Measurements from ENCODE around the gene C10orf95. TPM values are rescaled to one million over a fixed set of nuclear protein-coding genes. Genes with fewer than 3 reads are reported as not detected.
A peak's percentile ranks its signal among the peaks of the same experiment; 100 is the strongest.

C10orf95 gene
- total and polyA plus RNA-seq, 2 of the 13 experiments (the other 11 are each of a cell fraction or from before 2014, with no cell fraction given), result 0.05 to 0.07 TPM

DNA sequence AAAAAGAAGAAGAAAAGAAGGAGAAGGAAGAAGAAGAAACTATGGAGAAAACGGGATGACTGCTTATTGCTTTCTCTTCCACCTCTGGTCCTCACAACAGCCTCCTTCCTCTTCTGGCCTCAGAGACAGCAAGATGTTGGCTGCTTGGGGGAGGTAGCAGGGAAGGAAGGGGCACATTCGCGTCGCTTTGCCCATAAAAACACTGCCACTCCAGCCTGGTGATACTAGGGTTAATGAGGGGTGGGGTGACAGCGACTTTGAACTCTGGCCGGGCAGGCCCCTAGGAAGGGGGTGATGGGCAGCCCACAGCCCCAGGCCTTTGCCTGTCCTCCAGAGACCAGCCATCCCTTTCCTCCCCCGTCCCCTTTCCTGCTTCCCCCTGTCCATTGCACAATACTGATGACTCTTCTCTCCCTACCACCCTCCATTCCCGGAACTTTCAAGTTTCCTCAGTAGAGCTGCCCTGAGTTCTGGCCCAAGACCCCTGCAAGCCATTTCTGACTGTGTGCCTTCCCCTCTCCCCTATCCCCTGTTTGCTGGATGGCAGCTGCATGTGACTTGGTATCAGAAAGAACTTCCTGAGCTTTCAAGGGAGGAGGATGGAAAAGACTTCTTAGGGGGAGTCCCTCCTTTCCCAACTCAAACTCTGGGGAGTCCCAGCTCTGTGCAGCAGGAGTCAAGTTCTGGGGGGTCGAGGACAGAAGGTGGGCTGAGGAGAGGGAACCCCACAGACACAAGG is 16.8 kb downstream of the C10orf95 start (continued):
- TF ChIP-seq, protein P1, sequence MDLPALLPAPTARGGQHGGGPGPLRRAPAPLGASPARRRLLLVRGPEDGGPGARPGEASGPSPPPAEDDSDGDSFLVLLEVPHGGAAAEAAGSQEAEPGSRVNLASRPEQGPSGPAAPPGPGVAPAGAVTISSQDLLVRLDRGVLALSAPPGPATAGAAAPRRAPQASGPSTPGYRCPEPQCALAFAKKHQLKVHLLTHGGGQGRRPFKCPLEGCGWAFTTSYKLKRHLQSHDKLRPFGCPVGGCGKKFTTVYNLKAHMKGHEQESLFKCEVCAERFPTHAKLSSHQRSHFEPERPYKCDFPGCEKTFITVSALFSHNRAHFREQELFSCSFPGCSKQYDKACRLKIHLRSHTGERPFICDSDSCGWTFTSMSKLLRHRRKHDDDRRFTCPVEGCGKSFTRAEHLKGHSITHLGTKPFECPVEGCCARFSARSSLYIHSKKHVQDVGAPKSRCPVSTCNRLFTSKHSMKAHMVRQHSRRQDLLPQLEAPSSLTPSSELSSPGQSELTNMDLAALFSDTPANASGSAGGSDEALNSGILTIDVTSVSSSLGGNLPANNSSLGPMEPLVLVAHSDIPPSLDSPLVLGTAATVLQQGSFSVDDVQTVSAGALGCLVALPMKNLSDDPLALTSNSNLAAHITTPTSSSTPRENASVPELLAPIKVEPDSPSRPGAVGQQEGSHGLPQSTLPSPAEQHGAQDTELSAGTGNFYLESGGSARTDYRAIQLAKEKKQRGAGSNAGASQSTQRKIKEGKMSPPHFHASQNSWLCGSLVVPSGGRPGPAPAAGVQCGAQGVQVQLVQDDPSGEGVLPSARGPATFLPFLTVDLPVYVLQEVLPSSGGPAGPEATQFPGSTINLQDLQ (CRISPR knock-in tag; IDR thresholded peaks at IDR 0.05), result no peak
- TF ChIP-seq ZNF788 (CRISPR knock-in tag; IDR thresholded peaks at IDR 0.05; ENCODE audit: borderline replicate concordance), result peak; percentile 72
- no peak for TF ChIP-seq ZNF724P (CRISPR knock-in tag; IDR thresholded peaks at IDR 0.05; ENCODE audit: borderline replicate concordance)
- no peak for TF ChIP-seq ZNF234 (CRISPR knock-in tag; conservative IDR thresholded peaks at IDR 0.05)
- TF ChIP-seq, protein P2, sequence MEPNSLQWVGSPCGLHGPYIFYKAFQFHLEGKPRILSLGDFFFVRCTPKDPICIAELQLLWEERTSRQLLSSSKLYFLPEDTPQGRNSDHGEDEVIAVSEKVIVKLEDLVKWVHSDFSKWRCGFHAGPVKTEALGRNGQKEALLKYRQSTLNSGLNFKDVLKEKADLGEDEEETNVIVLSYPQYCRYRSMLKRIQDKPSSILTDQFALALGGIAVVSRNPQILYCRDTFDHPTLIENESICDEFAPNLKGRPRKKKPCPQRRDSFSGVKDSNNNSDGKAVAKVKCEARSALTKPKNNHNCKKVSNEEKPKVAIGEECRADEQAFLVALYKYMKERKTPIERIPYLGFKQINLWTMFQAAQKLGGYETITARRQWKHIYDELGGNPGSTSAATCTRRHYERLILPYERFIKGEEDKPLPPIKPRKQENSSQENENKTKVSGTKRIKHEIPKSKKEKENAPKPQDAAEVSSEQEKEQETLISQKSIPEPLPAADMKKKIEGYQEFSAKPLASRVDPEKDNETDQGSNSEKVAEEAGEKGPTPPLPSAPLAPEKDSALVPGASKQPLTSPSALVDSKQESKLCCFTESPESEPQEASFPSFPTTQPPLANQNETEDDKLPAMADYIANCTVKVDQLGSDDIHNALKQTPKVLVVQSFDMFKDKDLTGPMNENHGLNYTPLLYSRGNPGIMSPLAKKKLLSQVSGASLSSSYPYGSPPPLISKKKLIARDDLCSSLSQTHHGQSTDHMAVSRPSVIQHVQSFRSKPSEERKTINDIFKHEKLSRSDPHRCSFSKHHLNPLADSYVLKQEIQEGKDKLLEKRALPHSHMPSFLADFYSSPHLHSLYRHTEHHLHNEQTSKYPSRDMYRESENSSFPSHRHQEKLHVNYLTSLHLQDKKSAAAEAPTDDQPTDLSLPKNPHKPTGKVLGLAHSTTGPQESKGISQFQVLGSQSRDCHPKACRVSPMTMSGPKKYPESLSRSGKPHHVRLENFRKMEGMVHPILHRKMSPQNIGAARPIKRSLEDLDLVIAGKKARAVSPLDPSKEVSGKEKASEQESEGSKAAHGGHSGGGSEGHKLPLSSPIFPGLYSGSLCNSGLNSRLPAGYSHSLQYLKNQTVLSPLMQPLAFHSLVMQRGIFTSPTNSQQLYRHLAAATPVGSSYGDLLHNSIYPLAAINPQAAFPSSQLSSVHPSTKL (CRISPR knock-in tag; IDR thresholded peaks at IDR 0.05), result peak; percentile 39; the same call in 1 of the 2 replicates
- no peak for TF ChIP-seq ZNF180 (CRISPR knock-in tag; IDR thresholded peaks at IDR 0.05; ENCODE audit: borderline replicate concordance, low read depth)
- TF ChIP-seq ZNF780A (CRISPR knock-in tag; IDR thresholded peaks at IDR 0.05), result no peak
- TF ChIP-seq MBD4 (IDR thresholded peaks at IDR 0.05; ENCODE audit: borderline replicate concordance, low read length), result no peak
- no peak for TF ChIP-seq GLI4 (CRISPR knock-in tag; IDR thresholded peaks at IDR 0.05; ENCODE audit: borderline replicate concordance)
- TF ChIP-seq ZSCAN31 (CRISPR knock-in tag; IDR thresholded peaks at IDR 0.05; ENCODE audit: low read depth), result no peak
- no peak for TF ChIP-seq MAFF (IDR thresholded peaks at IDR 0.05; ENCODE audit: low read depth, low read length)
- no peak for TF ChIP-seq IRF2 (CRISPR knock-in tag; IDR thresholded peaks at IDR 0.05)
- no peak for TF ChIP-seq ZNF207 (IDR thresholded peaks at IDR 0.05; ENCODE audit: borderline replicate concordance)
- TF ChIP-seq SP5 (CRISPR knock-in tag; IDR thresholded peaks at IDR 0.05; ENCODE audit: borderline replicate concordance, low read depth), result peak; percentile 74
- TF ChIP-seq TCF7L2 (IDR thresholded peaks at IDR 0.05; ENCODE audit: low read depth, low read length), result no peak
- no peak for TF ChIP-seq ZNF841 (CRISPR knock-in tag; IDR thresholded peaks at IDR 0.05; ENCODE audit: borderline replicate concordance)
- TF ChIP-seq, protein P3, sequence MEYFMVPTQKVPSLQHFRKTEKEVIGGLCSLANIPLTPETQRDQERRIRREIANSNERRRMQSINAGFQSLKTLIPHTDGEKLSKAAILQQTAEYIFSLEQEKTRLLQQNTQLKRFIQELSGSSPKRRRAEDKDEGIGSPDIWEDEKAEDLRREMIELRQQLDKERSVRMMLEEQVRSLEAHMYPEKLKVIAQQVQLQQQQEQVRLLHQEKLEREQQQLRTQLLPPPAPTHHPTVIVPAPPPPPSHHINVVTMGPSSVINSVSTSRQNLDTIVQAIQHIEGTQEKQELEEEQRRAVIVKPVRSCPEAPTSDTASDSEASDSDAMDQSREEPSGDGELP (IDR thresholded peaks at IDR 0.05; ENCODE audit: borderline replicate concordance, low read depth), result no peak; the same call in 1 of the 2 replicates
- no peak for TF ChIP-seq IRX3 (CRISPR knock-in tag; IDR thresholded peaks at IDR 0.05; ENCODE audit: borderline replicate concordance, low read depth)
- TF ChIP-seq ZNF30 (CRISPR knock-in tag; IDR thresholded peaks at IDR 0.05), result no peak
- TF ChIP-seq CENPT (CRISPR knock-in tag; IDR thresholded peaks at IDR 0.05; ENCODE audit: low read depth), result no peak
- TF ChIP-seq, protein P4, sequence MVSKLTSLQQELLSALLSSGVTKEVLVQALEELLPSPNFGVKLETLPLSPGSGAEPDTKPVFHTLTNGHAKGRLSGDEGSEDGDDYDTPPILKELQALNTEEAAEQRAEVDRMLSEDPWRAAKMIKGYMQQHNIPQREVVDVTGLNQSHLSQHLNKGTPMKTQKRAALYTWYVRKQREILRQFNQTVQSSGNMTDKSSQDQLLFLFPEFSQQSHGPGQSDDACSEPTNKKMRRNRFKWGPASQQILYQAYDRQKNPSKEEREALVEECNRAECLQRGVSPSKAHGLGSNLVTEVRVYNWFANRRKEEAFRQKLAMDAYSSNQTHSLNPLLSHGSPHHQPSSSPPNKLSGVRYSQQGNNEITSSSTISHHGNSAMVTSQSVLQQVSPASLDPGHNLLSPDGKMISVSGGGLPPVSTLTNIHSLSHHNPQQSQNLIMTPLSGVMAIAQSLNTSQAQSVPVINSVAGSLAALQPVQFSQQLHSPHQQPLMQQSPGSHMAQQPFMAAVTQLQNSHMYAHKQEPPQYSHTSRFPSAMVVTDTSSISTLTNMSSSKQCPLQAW (CRISPR knock-in tag; IDR thresholded peaks at IDR 0.05), result no peak
